ENCODE data around the gene FBN2. TPM values are rescaled to one million over a fixed set of nuclear protein-coding genes. Genes with fewer than 3 reads are reported as not detected.

FBN2 gene
- total and polyA plus RNA-seq, 2 of the 4 experiments (the other 2 are of a cell fraction): 26.7 to 69.0 TPM

DNA sequence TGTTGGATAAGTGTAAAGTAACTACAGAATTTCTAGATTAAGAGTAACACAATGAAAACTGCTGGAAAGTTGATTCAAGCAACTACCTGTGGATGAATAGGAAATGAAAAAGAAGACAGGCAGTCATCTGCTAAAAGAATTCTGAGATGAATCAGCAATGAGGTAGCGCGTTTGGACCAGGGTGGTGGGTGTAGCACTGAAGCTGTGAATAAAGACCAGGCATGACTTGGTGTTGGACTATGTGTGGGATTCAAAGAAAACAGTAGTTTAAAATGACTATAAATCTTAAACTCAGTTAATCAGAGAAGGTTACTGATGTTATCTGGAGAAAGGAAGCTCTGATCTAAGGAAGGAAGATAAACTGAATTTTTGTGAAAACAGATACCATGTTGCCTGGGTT, 159.8 kb downstream of the FBN2 start:
- H3K23ac ChIP-seq (ENCODE audit: low read depth, low read length): no peak overlapping the region
- no peak overlapping the region for H2BK120ac ChIP-seq (ENCODE audit: low read depth, low read length)
- no peak overlapping the region for H3K4ac ChIP-seq (ENCODE audit: low read depth, low read length)
- dilution Hi-C loops (cut with HindIII; ENCODE audit: low sequenced_read_pairs, unreplicated experiment): no loop called here
- H3K79me1 ChIP-seq (ENCODE audit: low read depth in 1 of 2, low read length in 2 of 2): no peaks in the 10 kb centered on the region
- no peaks in the 10 kb centered on the region for H4K20me1 ChIP-seq (ENCODE audit: insufficient read depth, low read length)
- no peak overlapping the region for H3K4me3 ChIP-seq (ENCODE audit: insufficient read depth, low read depth, low read length)
- POLR2A ChIA-PET (ENCODE audit: unreplicated experiment): no interaction called here
- H3K18ac ChIP-seq (ENCODE audit: low read depth, low read length): no peak overlapping the region
- ATAC-seq (ENCODE audit: low read depth): 0 out of 2 replicates have a peak, but pooled peaks have one; percentile 35
- in situ Hi-C loops (cut with MboI; ENCODE audit: low sequenced_read_pairs): no loop called here
- H3K4me1 ChIP-seq (ENCODE audit: control insufficient read depth, insufficient read depth, low read length): no peaks in the 10 kb centered on the region
- no TSS peak for BruUV-seq (replicated peaks)
- no peak overlapping the region for H4K8ac ChIP-seq (ENCODE audit: low read depth in 2 of 2, low read length in 2 of 2)
- no peaks in the 10 kb centered on the region for H3K9me3 ChIP-seq (ENCODE audit: control insufficient read depth, insufficient read depth, low read length)
- no peak overlapping the region for H4K5ac ChIP-seq (ENCODE audit: low read depth, low read length)
- no peak overlapping the region for H2AK9ac ChIP-seq (replicated peaks; ENCODE audit: low read depth, low read length, poor library complexity)
- intact Hi-C loops (cut with micrococcal nuclease): loop anchor here (10.0 kb wide), 1 partner anchor 297 kb away; no protein-coding TSS in a partner anchor
- H4K91ac ChIP-seq (ENCODE audit: insufficient read depth, low read depth, low read length): no peak overlapping the region
- H3K9ac ChIP-seq (ENCODE audit: low read depth, low read length): no peak overlapping the region
- H3K27ac ChIP-seq (ENCODE audit: insufficient read depth, low read length): no peak overlapping the region
- TF ChIP-seq CHD1 (IDR thresholded peaks at IDR 0.05; ENCODE audit: low read depth, low read length) (no peak), RFX5 (IDR thresholded peaks at IDR 0.05; ENCODE audit: low read depth, low read length) (no peak), RAD21 (IDR thresholded peaks at IDR 0.05; ENCODE audit: low read length) (no peak), USF2 (IDR thresholded peaks at IDR 0.05; ENCODE audit: low read depth, low read length) (no peak), MAFK (IDR thresholded peaks at IDR 0.05; ENCODE audit: low read depth, low read length) (no peak), BHLHE40 (IDR thresholded peaks at IDR 0.05; ENCODE audit: low read depth, low read length) (no peak), CEBPB (IDR thresholded peaks at IDR 0.05; ENCODE audit: low read depth, low read length) (no peak), POLR2A (IDR thresholded peaks at IDR 0.05; ENCODE audit: low read depth, low read length) (no peak)
- TF ChIP-seq, protein P1, sequence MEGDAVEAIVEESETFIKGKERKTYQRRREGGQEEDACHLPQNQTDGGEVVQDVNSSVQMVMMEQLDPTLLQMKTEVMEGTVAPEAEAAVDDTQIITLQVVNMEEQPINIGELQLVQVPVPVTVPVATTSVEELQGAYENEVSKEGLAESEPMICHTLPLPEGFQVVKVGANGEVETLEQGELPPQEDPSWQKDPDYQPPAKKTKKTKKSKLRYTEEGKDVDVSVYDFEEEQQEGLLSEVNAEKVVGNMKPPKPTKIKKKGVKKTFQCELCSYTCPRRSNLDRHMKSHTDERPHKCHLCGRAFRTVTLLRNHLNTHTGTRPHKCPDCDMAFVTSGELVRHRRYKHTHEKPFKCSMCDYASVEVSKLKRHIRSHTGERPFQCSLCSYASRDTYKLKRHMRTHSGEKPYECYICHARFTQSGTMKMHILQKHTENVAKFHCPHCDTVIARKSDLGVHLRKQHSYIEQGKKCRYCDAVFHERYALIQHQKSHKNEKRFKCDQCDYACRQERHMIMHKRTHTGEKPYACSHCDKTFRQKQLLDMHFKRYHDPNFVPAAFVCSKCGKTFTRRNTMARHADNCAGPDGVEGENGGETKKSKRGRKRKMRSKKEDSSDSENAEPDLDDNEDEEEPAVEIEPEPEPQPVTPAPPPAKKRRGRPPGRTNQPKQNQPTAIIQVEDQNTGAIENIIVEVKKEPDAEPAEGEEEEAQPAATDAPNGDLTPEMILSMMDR (conservative IDR thresholded peaks at IDR 0.05; ENCODE audit: low read depth, low read length): no peak
- H3K9me1 ChIP-seq (ENCODE audit: insufficient read depth, low read length): peaks cover 2% of the 10 kb centered on the region; the same call in 1 of the 2 replicates
- DNase-seq: peak; percentile 28
- H3K14ac ChIP-seq (replicated peaks; ENCODE audit: low read depth, low read length): no peak overlapping the region
- H2BK15ac ChIP-seq (ENCODE audit: low read depth, low read length): no peak overlapping the region
- no peak overlapping the region for H2BK20ac ChIP-seq (ENCODE audit: low read depth, low read length)
- no peak overlapping the region for H2AK5ac ChIP-seq (ENCODE audit: low read depth, low read length)
- no peak overlapping the region for H3K56ac ChIP-seq (ENCODE audit: extremely low read depth, insufficient read depth, low read length)
- H3K27me3 ChIP-seq (ENCODE audit: control insufficient read depth, insufficient read depth, low read length): no peaks in the 10 kb centered on the region
- peaks cover 5% of the 10 kb centered on the region; the same call in 1 of the 2 replicates for H3K36me3 ChIP-seq (ENCODE audit: control insufficient read depth, insufficient read depth, low read length)
- CTCF ChIA-PET: interaction anchor here (0.6 kb wide), 1 partner anchor 11 kb away, joined by 3 read pairs; no protein-coding TSS in a partner anchor
- 100% methylated on average over 2 of the region's 2 CpGs; no CpG with 5 or more reads in 1 of the 2 experiments for WGBS, 2 experiments (ENCODE audit: extremely low coverage in 2 of 2, insufficient read length in 1 of 2)
- H2BK5ac ChIP-seq (ENCODE audit: low read depth, low read length, poor library complexity, severe bottlenecking): no peak overlapping the region
- H3K4me2 ChIP-seq (ENCODE audit: low read depth, low read length): no peak overlapping the region
- no peak overlapping the region for H2AFZ ChIP-seq (replicated peaks; ENCODE audit: low read length, poor library complexity)
